ENCODE measurements around the gene TMCC3. TPM values are rescaled to one million over a fixed set of nuclear protein-coding genes. Genes with fewer than 3 reads are reported as not detected.
A peak's percentile ranks its signal among the peaks of the same experiment; 100 is the strongest.
"Not testable (repeated sequence)": the region's sequence is repeated elsewhere in the genome, so short reads cannot be mapped to it uniquely, and the experiment has no call there.

TMCC3 gene
- total and polyA plus RNA-seq, 8 donors, result 0.58 to 14.3 (median 5.0) TPM

- Histone ChIP-seq H3K4me1 (peaks cover 27 to 49% (median 38%) of the 10 kb centered on the region in 4 donors), H3K27me3 (no peaks in the 10 kb centered on the region), H3K4me3 (no peak overlapping the region), H3K27ac (peak overlapping the region in 4 of 5 donors; percentile 73 to 78 (median 76)), H3K9me3 (no peaks in the 10 kb centered on the region), H3K36me3 (no peaks in the 10 kb centered on the region)
- TF ChIP-seq POLR2AphosphoS5 (IDR thresholded peaks at IDR 0.05) (no peak), POLR2A (IDR thresholded peaks at IDR 0.05) (no peak), EP300 (IDR thresholded peaks at IDR 0.05) (no peak), CTCF (IDR thresholded peaks at IDR 0.05) (no peak)
- intact Hi-C loops (cut with DNase I; ENCODE audit: low total_unique reads), result no loop called here
- DNase-seq, result no peak
- 71 to 95% (median 76%) methylated on average over 3 of the region's 3 CpGs for WGBS, 5 donors
Observed at GRCh38 chr12:94617101-94617500, 33.3 kb downstream of the TMCC3 start.

GRCh38 chr12:94616203-94616729 is 34.1 kb downstream of the TMCC3 start:
- H3K4me3 ChIP-seq, result peak overlapping the region in 3 of 4 donors; percentile 17 to 33 (median 17)
- H3K27me3 ChIP-seq, result no peaks in the 10 kb centered on the region
- 31 to 66% (median 43%) methylated on average over 11 of the region's 11 CpGs for WGBS, 5 donors
- intact Hi-C loops (cut with DNase I; ENCODE audit: low total_unique reads), result no loop called here
- peak overlapping the region; percentile 68 to 78 (median 73) for H3K27ac ChIP-seq
- no peaks in the 10 kb centered on the region for H3K36me3 ChIP-seq
- H3K4me1 ChIP-seq, result peaks cover 27 to 43% (median 33%) of the 10 kb centered on the region in 4 donors
- peak; percentile 33 to 47 for DNase-seq
- no peak for TF ChIP-seq POLR2A (IDR thresholded peaks at IDR 0.05)
- H3K9me3 ChIP-seq, result no peaks in the 10 kb centered on the region

- Histone ChIP-seq H3K9me3 (no peaks in the 10 kb centered on the region), H3K4me1 (peaks cover 21 to 37% (median 31%) of the 10 kb centered on the region in 4 donors), H3K27me3 (no peaks in the 10 kb centered on the region), H3K27ac (peak overlapping the region; percentile 68 to 78 (median 73)), H3K4me3 (peak overlapping the region; percentile 17 to 33 (median 18)), H3K36me3 (no peaks in the 10 kb centered on the region)
- DNase-seq, result peak; percentile 75 to 79
- TF ChIP-seq POLR2A (IDR thresholded peaks at IDR 0.05) (no peak), POLR2AphosphoS5 (IDR thresholded peaks at IDR 0.05) (peak in 2 of 3 donors; percentile 23 to 36)
- 19 to 29% (median 24%) methylated on average over 14 of the region's 14 CpGs for WGBS, 5 donors
- intact Hi-C loops (cut with DNase I; ENCODE audit: low total_unique reads), result no loop called here
Observed at GRCh38 chr12:94615260-94616181, 34.8 kb downstream of the TMCC3 start.

- H3K27ac ChIP-seq, result peak overlapping the region in 3 of 5 donors; percentile 51 to 78 (median 73)
- TF ChIP-seq POLR2AphosphoS5 (IDR thresholded peaks at IDR 0.05), result no peak
- no peak for TF ChIP-seq EP300 (IDR thresholded peaks at IDR 0.05)
- TF ChIP-seq CTCF (IDR thresholded peaks at IDR 0.05), result no peak
- TF ChIP-seq POLR2A (IDR thresholded peaks at IDR 0.05), result no peak
- no peaks in the 10 kb centered on the region for H3K9me3 ChIP-seq
- WGBS, 5 donors, result 45 to 65% (median 48%) methylated on average over 3 of the region's 3 CpGs
- H3K36me3 ChIP-seq, result no peaks in the 10 kb centered on the region
- H3K27me3 ChIP-seq, result no peaks in the 10 kb centered on the region
- intact Hi-C loops (cut with DNase I; ENCODE audit: low total_unique reads), result no loop called here
- H3K4me1 ChIP-seq, result peaks cover 21 to 48% (median 36%) of the 10 kb centered on the region in 4 donors
- no peak for DNase-seq
- H3K4me3 ChIP-seq, result no peak overlapping the region
Observed at GRCh38 chr12:94614288-94614721, 36.1 kb downstream of the TMCC3 start.

- intact Hi-C loops (cut with DNase I; ENCODE audit: low total_unique reads), result no loop called here
- Histone ChIP-seq H3K27me3 (no peaks in the 10 kb centered on the region), H3K27ac (peak overlapping the region in 4 of 5 donors; percentile 15 to 58 (median 34)), H3K4me3 (no peak overlapping the region), H3K9me3 (peaks cover 0 to 7% (median 3%) of the 10 kb centered on the region in 4 donors), H3K4me1 (peaks cover under 1 to 27% (median 13%) of the 10 kb centered on the region in 4 donors), H3K36me3 (no peaks in the 10 kb centered on the region)
- WGBS, 5 donors, result 23 to 58% (median 49%) methylated on average over 5 of the region's 5 CpGs
- TF ChIP-seq EP300 (IDR thresholded peaks at IDR 0.05) (no peak), POLR2AphosphoS5 (IDR thresholded peaks at IDR 0.05) (peak in 2 of 3 donors; percentile 55 to 58)
- peak; percentile 36 to 48 for DNase-seq
Observed at GRCh38 chr12:94609917-94610443, 40.4 kb downstream of the TMCC3 start.

GRCh38 chr12:94606810-94607209 is 43.5 kb downstream of the TMCC3 start:
- H3K4me3 ChIP-seq; H3K27me3 ChIP-seq; H3K36me3 ChIP-seq; intact Hi-C loops (cut with DNase I; ENCODE audit: low total_unique reads); DNase-seq; H3K27ac ChIP-seq; H3K9me3 ChIP-seq: not testable (repeated sequence)
- peaks cover 6 to 31% (median 10%) of the 10 kb centered on the region in 4 donors for H3K4me1 ChIP-seq
- 85 to 90% (median 88%) methylated on average over 6 of the region's 6 CpGs for WGBS, 5 donors

Data from stomach (tissue), 9 donors.